DMS53 treated with DMSO at 0.1 percent for 48 hours (cell line): ENCODE measurements around the gene R3HDM2.
"Not testable (repeated sequence)": the region's sequence is repeated elsewhere in the genome, so short reads cannot be mapped to it uniquely, and the experiment has no call there.

ENCODE experiments used
- DNase-seq: peaks from one replicate; lab custom pipeline; 2025; ENCODE audit not compliant: unreplicated experiment; lab: John Stamatoyannopoulos, UW

The R3HDM2 gene

GRCh38 chr12:57336299-57336698 lies 94.5 kb downstream of the R3HDM2 start:
- DNase-seq = not testable (repeated sequence)

GRCh38 chr12:57334219-57334618 lies 96.6 kb downstream of the R3HDM2 start:
- DNase-seq = no peak

- DNase-seq = no peak
These were observed 98.1 kb downstream of the R3HDM2 start for GRCh38 chr12:57332646-57333312.

GRCh38 chr12:57330992-57331391 lies 99.9 kb downstream of the R3HDM2 start:
- DNase-seq = no peak

- no peak for DNase-seq
These were observed 101.6 kb downstream of the R3HDM2 start for GRCh38 chr12:57329219-57329618.

- DNase-seq = no peak
These were observed 105.4 kb downstream of the R3HDM2 start for GRCh38 chr12:57325395-57325794.

GRCh38 chr12:57323416-57323815 lies 107.4 kb downstream of the R3HDM2 start:
- DNase-seq = no peak

GRCh38 chr12:57320639-57321038 lies 110.2 kb downstream of the R3HDM2 start:
- no peak for DNase-seq

- DNase-seq = no peak
These were observed 111.0 kb downstream of the R3HDM2 start for GRCh38 chr12:57319678-57320469.

GRCh38 chr12:57315681-57316080 lies 115.2 kb downstream of the R3HDM2 start:
- DNase-seq = no peak

GRCh38 chr12:57312287-57312686 lies 118.6 kb downstream of the R3HDM2 start:
- not testable (repeated sequence) for DNase-seq

- DNase-seq = no peak
These were observed 121.4 kb downstream of the R3HDM2 start for GRCh38 chr12:57309420-57309819.

- no peak for DNase-seq
These were observed 129.8 kb downstream of the R3HDM2 start for GRCh38 chr12:57300961-57301584.

- no peak for DNase-seq
These were observed 131.3 kb downstream of the R3HDM2 start for GRCh38 chr12:57299514-57300016.

GRCh38 chr12:57296291-57296690 lies 134.6 kb downstream of the R3HDM2 start:
- no peak for DNase-seq

- not testable (repeated sequence) for DNase-seq
These were observed 148.8 kb downstream of the R3HDM2 start for GRCh38 chr12:57282073-57282472.

- peak; percentile 96 for DNase-seq
These were observed 150.4 kb downstream of the R3HDM2 start for GRCh38 chr12:57280211-57281062.

GRCh38 chr12:57278465-57279381 lies 152.1 kb downstream of the R3HDM2 start:
- no peak for DNase-seq

- peak; percentile 5 for DNase-seq
These were observed 153.8 kb downstream of the R3HDM2 start for GRCh38 chr12:57276935-57277563.
